IMR-90 (cell line): ENCODE results near the gene EPAS1. TPM values are rescaled to one million over a fixed set of nuclear protein-coding genes. Genes with fewer than 3 reads are reported as not detected.

ENCODE experiments used
- ATAC-seq: fragments of 200-7000 bp; cut with Tn5 transposase; 2 replicates; pipeline ENCODE4 v1.9.1; 2020; ENCODE audit warnings: low read depth, mild to moderate bottlenecking, moderate library complexity
- BruUV-seq: library from RNA; stranded (reverse); fragments of 400-500 nt; replicated peaks from 2 replicates; lab custom pipeline; 2021; lab: Mats Ljungman, UMichigan
- CTCF ChIA-PET: fragments of 300-600 bp; formaldehyde crosslinking; extraction: SDS; loops from one replicate; lab custom pipeline; 2021; ENCODE audit warnings: antibody characterized with exemption; lab: Yijun Ruan, JAX
- POLR2A ChIA-PET: fragments of 300-600 bp; sonication (Branson Sonifier 250); formaldehyde crosslinking; loops from one replicate; lab custom pipeline; 2022; ENCODE audit warnings: antibody characterized with exemption; ENCODE audit not compliant: unreplicated experiment; lab: Charles Lee
- DNase-seq: peaks from one replicate; pipeline ENCODE4 v3.0.0; 2013
- H2AFZ ChIP-seq: replicated peaks from 2 replicates; pipeline ENCODE3; 2013; ENCODE audit warnings: low read length, mild to moderate bottlenecking; ENCODE audit not compliant: poor library complexity
- H2AK5ac ChIP-seq: 2 replicates; pipeline ENCODE4 v1.6.1; 2013; ENCODE audit warnings: low read depth, low read length, inconsistent platforms
- H2AK9ac ChIP-seq: replicated peaks from 2 replicates; pipeline ENCODE3; 2013; ENCODE audit warnings: mild to moderate bottlenecking, low read depth, low read length, moderate library complexity; ENCODE audit not compliant: poor library complexity
- H2BK120ac ChIP-seq: 2 replicates; pipeline ENCODE4 v1.6.1; 2013; ENCODE audit warnings: low read depth, low read length, inconsistent platforms
- H2BK15ac ChIP-seq: 3 replicates; pipeline ENCODE4 v1.6.1; 2013; ENCODE audit warnings: low read depth, low read length, inconsistent platforms
- H2BK20ac ChIP-seq: 2 replicates; pipeline ENCODE4 v1.6.1; 2013; ENCODE audit warnings: low read depth, mild to moderate bottlenecking, inconsistent platforms, low read length, moderate library complexity
- H2BK5ac ChIP-seq: 2 replicates; pipeline ENCODE4 v1.6.1; 2013; ENCODE audit warnings: mild to moderate bottlenecking, low read depth, low read length, inconsistent platforms; ENCODE audit not compliant: poor library complexity, severe bottlenecking
- H3K14ac ChIP-seq: replicated peaks from 2 replicates; pipeline ENCODE4 v1.6.1; 2013; ENCODE audit warnings: low read depth, low read length, inconsistent platforms
- H3K18ac ChIP-seq: 2 replicates; pipeline ENCODE4 v1.6.1; 2013; ENCODE audit warnings: low read depth, low read length, control low read depth
- H3K23ac ChIP-seq: 2 replicates; pipeline ENCODE4 v1.6.1; 2013; ENCODE audit warnings: low read depth, low read length, inconsistent platforms
- H3K27ac ChIP-seq: 2 replicates; pipeline ENCODE4 v1.5.1; 2013; ENCODE audit warnings: mild to moderate bottlenecking, control low read depth, low read length; ENCODE audit not compliant: insufficient read depth
- H3K27me3 ChIP-seq: 2 replicates; pipeline ENCODE4 v1.6.1; 2013; ENCODE audit warnings: low read length; ENCODE audit not compliant: control insufficient read depth, insufficient read depth
- H3K36me3 ChIP-seq: 2 replicates; pipeline ENCODE4 v1.6.1; 2013; ENCODE audit warnings: low read length, mixed read lengths; ENCODE audit not compliant: control insufficient read depth, insufficient read depth
- H3K4ac ChIP-seq: 2 replicates; pipeline ENCODE4 v1.6.1; 2013; ENCODE audit warnings: low read depth, low read length, inconsistent platforms
- H3K4me1 ChIP-seq: 2 replicates; pipeline ENCODE4 v1.6.1; 2013; ENCODE audit warnings: low read length, mixed read lengths; ENCODE audit not compliant: control insufficient read depth, insufficient read depth
- H3K4me2 ChIP-seq: 2 replicates; pipeline ENCODE4 v1.6.1; 2013; ENCODE audit warnings: low read depth, mild to moderate bottlenecking, control low read depth, low read length, moderate library complexity
- H3K4me3 ChIP-seq: 2 replicates; pipeline ENCODE4 v1.5.1; 2013; ENCODE audit warnings: low read depth, mild to moderate bottlenecking, control low read depth, low read length, moderate library complexity; ENCODE audit not compliant: insufficient read depth
- H3K56ac ChIP-seq: 2 replicates; pipeline ENCODE4 v1.6.1; 2013; ENCODE audit warnings: low read length, inconsistent platforms; ENCODE audit not compliant: insufficient read depth; ENCODE audit errors: extremely low read depth
- H3K79me1 ChIP-seq, 2 experiments: 2 replicates each; pipeline ENCODE4 v1.6.1; 2013; ENCODE audit warnings: low read length in 2 of 2, inconsistent platforms in 1 of 2, low read depth in 1 of 2
- H3K9ac ChIP-seq: 2 replicates; pipeline ENCODE4 v1.6.1; 2013; ENCODE audit warnings: low read depth, low read length, control low read depth
- H3K9me1 ChIP-seq: 2 replicates; pipeline ENCODE4 v1.6.1; 2013; ENCODE audit warnings: low read length, inconsistent platforms; ENCODE audit not compliant: insufficient read depth
- H3K9me3 ChIP-seq: 2 replicates; pipeline ENCODE4 v1.6.1; 2013; ENCODE audit warnings: low read length; ENCODE audit not compliant: control insufficient read depth, insufficient read depth
- H4K20me1 ChIP-seq: 2 replicates; pipeline ENCODE4 v1.6.1; 2013; ENCODE audit warnings: low read length, inconsistent platforms; ENCODE audit not compliant: insufficient read depth
- H4K5ac ChIP-seq: 2 replicates; pipeline ENCODE4 v1.6.1; 2013; ENCODE audit warnings: mild to moderate bottlenecking, low read depth, low read length, control low read depth
- H4K8ac ChIP-seq, 2 experiments: 2 replicates each; pipeline ENCODE4 v1.6.1; 2013; ENCODE audit warnings: low read depth in 2 of 2, low read length in 2 of 2, control low read depth in 1 of 2, inconsistent platforms in 1 of 2
- H4K91ac ChIP-seq: 2 replicates; pipeline ENCODE4 v1.6.1; 2013; ENCODE audit warnings: low read depth, low read length, inconsistent platforms; ENCODE audit not compliant: insufficient read depth
- FOS ChIP-seq: fragments of 150-350 bp; IDR thresholded peaks from 2 replicates; pipeline ENCODE4 v1.6.1; 2016; ENCODE audit warnings: low read depth, low read length
- MAZ ChIP-seq: IDR thresholded peaks from 2 replicates; pipeline ENCODE4 v1.6.1; 2012; ENCODE audit warnings: low read depth, mild to moderate bottlenecking, low read length, improper control_type of control experiment, moderate library complexity, borderline replicate concordance
- MXI1 ChIP-seq: IDR thresholded peaks from 2 replicates; pipeline ENCODE4 v1.6.1; 2012; ENCODE audit warnings: low read depth, mild to moderate bottlenecking, low read length, moderate library complexity, borderline replicate concordance
- NFE2L2 ChIP-seq: fragments of 150-350 bp; IDR thresholded peaks from 2 replicates; pipeline ENCODE4 v1.6.1; 2016; ENCODE audit warnings: low read depth, mild to moderate bottlenecking, low read length
- POLR2A ChIP-seq: IDR thresholded peaks from 2 replicates; pipeline ENCODE4 v1.6.1; 2012; ENCODE audit warnings: mild to moderate bottlenecking, low read depth, low read length
- RAD21 ChIP-seq: IDR thresholded peaks from 2 replicates; pipeline ENCODE4 v1.6.1; 2012; ENCODE audit warnings: low read length, improper control_type of control experiment
- RCOR1 ChIP-seq: IDR thresholded peaks from 2 replicates; pipeline ENCODE4 v1.6.1; 2012; ENCODE audit warnings: mild to moderate bottlenecking, low read length, improper control_type of control experiment; ENCODE audit not compliant: insufficient replicate concordance
- RFX5 ChIP-seq: IDR thresholded peaks from 2 replicates; pipeline ENCODE4 v1.8.0; 2012; ENCODE audit warnings: low read depth, mild to moderate bottlenecking, low read length, moderate library complexity
- SMC3 ChIP-seq: fragments of 150-350 bp; IDR thresholded peaks from 2 replicates; pipeline ENCODE4 v1.6.1; 2016; ENCODE audit warnings: low read depth, mild to moderate bottlenecking, antibody characterized with exemption, low read length, moderate library complexity
- WGBS, 2 experiments: methylation state at CpG; one replicate each; pipeline versions ENCODE4 v1.1.5 to v1.1.7; 2013; ENCODE audit warnings: missing lambda C conversion rate in 2 of 2; ENCODE audit not compliant: insufficient read length in 1 of 2; ENCODE audit errors: extremely low coverage in 2 of 2; 5-methylcytosine and 5-hydroxymethylcytosine counted together
- dilution Hi-C: fragments of 300-500 bp; cut with HindIII; formaldehyde crosslinking; loops from one replicate; pipeline ENCODE4 v1.14.3; 2018; ENCODE audit warnings: low sequenced_read_pairs; ENCODE audit not compliant: unreplicated experiment
- in situ Hi-C: fragments of 300-500 bp; cut with MboI; formaldehyde crosslinking; loops from 3 replicates; pipeline ENCODE4 v1.14.3; 2019; ENCODE audit warnings: low sequenced_read_pairs, inconsistent platforms, mixed read lengths
- intact Hi-C: fragments of 100-400 bp; cut with micrococcal nuclease; formaldehyde crosslinking; loops from 2 replicates; pipeline ENCODE4 v1.10.0; 2022
- polyA plus RNA-seq, 3 experiments: library from polyadenylated mRNA; depleted of rRNA; stranded (reverse); fragments of >200 nt; gene quantifications; 2 replicates each; pipeline ENCODE4 v1.2.3, GENCODE V29; 2012; ENCODE audit warnings: low replicate concordance in 1 of 3
- total RNA-seq: library from RNA; depleted of rRNA; stranded (reverse); fragments of >200 nt; gene quantifications from 2 replicates; pipeline ENCODE4 v1.2.3, GENCODE V29; 2012
- TF ChIP-seq, protein P1 (sequence below): fragments of 150-350 bp; IDR thresholded peaks from 2 replicates; pipeline ENCODE4 v1.6.1; 2016; ENCODE audit warnings: low read depth, mild to moderate bottlenecking, low read length, moderate library complexity, borderline replicate concordance
- TF ChIP-seq, protein P2 (sequence below): fragments of 150-350 bp; IDR thresholded peaks from 2 replicates; pipeline ENCODE4 v1.6.1; 2017; ENCODE audit warnings: mild to moderate bottlenecking, antibody characterized with exemption, low read length, low read depth

The EPAS1 gene
- total and polyA plus RNA-seq, 2 of the 4 experiments (the other 2 are of a cell fraction): 40.7 to 120 TPM

GRCh38 chr2:46349115-46349547 is 51.9 kb downstream of the EPAS1 start:
- in situ Hi-C loops: no loop called here
- CTCF ChIA-PET: no interaction called here

More at GRCh38 chr2:46349115-46349547, 51.9 kb downstream of the EPAS1 start:
- Histone ChIP-seq H3K27me3 (no peaks in the 10 kb centered on the region), H2BK15ac (no peak overlapping the region), H4K91ac (no peak overlapping the region), H2BK120ac (no peak overlapping the region), H3K9me1 (peaks cover 14% of the 10 kb centered on the region), H3K18ac (no peak overlapping the region), H3K9ac (no peak overlapping the region), H2AK5ac (no peak overlapping the region), H3K14ac (no peak overlapping the region), H3K27ac (no peak overlapping the region), H3K4me1 (peaks cover 4% of the 10 kb centered on the region; the same call in 1 of the 2 replicates), H4K8ac (no peak overlapping the region), H3K23ac (no peak overlapping the region), H2BK20ac (no peak overlapping the region), H2AFZ (no peak overlapping the region), H3K4me2 (no peak overlapping the region), H3K79me1 (peaks cover 55 to 94% of the 10 kb centered on the region in 2 experiments), H4K20me1 (peaks cover 82% of the 10 kb centered on the region), H2BK5ac (no peak overlapping the region), H4K5ac (no peak overlapping the region), H2AK9ac (no peak overlapping the region), H3K9me3 (no peaks in the 10 kb centered on the region), H3K4ac (no peak overlapping the region), H3K36me3 (peaks cover 70% of the 10 kb centered on the region), H3K56ac (no peak overlapping the region), H3K4me3 (no peak overlapping the region)
- no TSS peak for BruUV-seq
- no peak for DNase-seq
- TF ChIP-seq MXI1: no peak
- no peak for TF ChIP-seq FOS
- no peak for TF ChIP-seq NFE2L2
- TF ChIP-seq, protein P1, sequence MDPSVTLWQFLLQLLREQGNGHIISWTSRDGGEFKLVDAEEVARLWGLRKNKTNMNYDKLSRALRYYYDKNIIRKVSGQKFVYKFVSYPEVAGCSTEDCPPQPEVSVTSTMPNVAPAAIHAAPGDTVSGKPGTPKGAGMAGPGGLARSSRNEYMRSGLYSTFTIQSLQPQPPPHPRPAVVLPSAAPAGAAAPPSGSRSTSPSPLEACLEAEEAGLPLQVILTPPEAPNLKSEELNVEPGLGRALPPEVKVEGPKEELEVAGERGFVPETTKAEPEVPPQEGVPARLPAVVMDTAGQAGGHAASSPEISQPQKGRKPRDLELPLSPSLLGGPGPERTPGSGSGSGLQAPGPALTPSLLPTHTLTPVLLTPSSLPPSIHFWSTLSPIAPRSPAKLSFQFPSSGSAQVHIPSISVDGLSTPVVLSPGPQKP: no peak
- TF ChIP-seq POLR2A: no peak
- TF ChIP-seq RAD21: no peak
- TF ChIP-seq, protein P2, sequence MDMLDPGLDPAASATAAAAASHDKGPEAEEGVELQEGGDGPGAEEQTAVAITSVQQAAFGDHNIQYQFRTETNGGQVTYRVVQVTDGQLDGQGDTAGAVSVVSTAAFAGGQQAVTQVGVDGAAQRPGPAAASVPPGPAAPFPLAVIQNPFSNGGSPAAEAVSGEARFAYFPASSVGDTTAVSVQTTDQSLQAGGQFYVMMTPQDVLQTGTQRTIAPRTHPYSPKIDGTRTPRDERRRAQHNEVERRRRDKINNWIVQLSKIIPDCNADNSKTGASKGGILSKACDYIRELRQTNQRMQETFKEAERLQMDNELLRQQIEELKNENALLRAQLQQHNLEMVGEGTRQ: no peak
- TF ChIP-seq SMC3: no peak
- no peak for TF ChIP-seq MAZ
- no peak for TF ChIP-seq RCOR1
- no peak for TF ChIP-seq RFX5
- dilution Hi-C loops (no loop called here), intact Hi-C loops (no loop called here)
- ATAC-seq: no peak
- POLR2A ChIA-PET: no interaction called here
- no CpG with 5 or more reads among the region's 6 CpGs for WGBS, 2 experiments
